HepG2 (cell line): ENCODE measurements around the gene XPC. TPM values are rescaled to one million over a fixed set of nuclear protein-coding genes. Genes with fewer than 3 reads are reported as not detected.

Source experiments
- CTCF ChIP-seq: sonication (generic); formaldehyde crosslinking; IDR thresholded peaks from 2 replicates; pipeline ENCODE4 v1.5.0; 2020; ENCODE audit warnings: mild to moderate bottlenecking, missing genetic modification reagents, moderate library complexity
- GABPB1 ChIP-seq: IDR thresholded peaks from 2 replicates; pipeline ENCODE4 v1.6.1; 2016; ENCODE audit warnings: mild to moderate bottlenecking, missing genetic modification reagents, moderate library complexity, missing compliant biosample characterization
- KDM3A ChIP-seq: IDR thresholded peaks from 2 replicates; pipeline ENCODE4 v1.6.1; 2018; ENCODE audit warnings: low read depth, missing compliant biosample characterization
- KIAA2018 ChIP-seq: sonication (generic); formaldehyde crosslinking; IDR thresholded peaks from 2 replicates; pipeline ENCODE4 v1.5.0; 2020; ENCODE audit warnings: mild to moderate bottlenecking, missing genetic modification reagents, borderline replicate concordance
- NRL ChIP-seq: sonication (generic); formaldehyde crosslinking; IDR thresholded peaks from 2 replicates; pipeline ENCODE4 v1.5.0; 2020; ENCODE audit warnings: missing genetic modification reagents, mild to moderate bottlenecking, moderate library complexity, borderline replicate concordance
- RARA ChIP-seq: IDR thresholded peaks from 2 replicates; pipeline ENCODE4 v1.6.1; 2016; ENCODE audit warnings: missing genetic modification reagents, missing compliant biosample characterization
- SMC3 ChIP-seq: IDR thresholded peaks from 2 replicates; pipeline ENCODE4 v1.6.1; 2011; ENCODE audit warnings: low read length, improper control_type of control experiment
- TOPORS ChIP-seq: sonication (generic); formaldehyde crosslinking; IDR thresholded peaks from 2 replicates; pipeline ENCODE4 v1.8.0; 2023; ENCODE audit warnings: mild to moderate bottlenecking, missing genetic modification reagents
- ZFX ChIP-seq: sonication (generic); formaldehyde crosslinking; IDR thresholded peaks from 2 replicates; pipeline ENCODE4 v1.4.0; 2020; ENCODE audit warnings: mild to moderate bottlenecking, low read depth, missing genetic modification reagents, moderate library complexity
- ZNF124 ChIP-seq: sonication (generic); formaldehyde crosslinking; IDR thresholded peaks from 2 replicates; pipeline ENCODE4 v1.4.0; 2020; ENCODE audit warnings: missing genetic modification reagents
- ZNF674 ChIP-seq: sonication (generic); formaldehyde crosslinking; IDR thresholded peaks from 2 replicates; pipeline ENCODE4 v1.5.0; 2020; ENCODE audit warnings: low read depth, mild to moderate bottlenecking, missing genetic modification reagents
- ZZZ3 ChIP-seq: sonication (generic); formaldehyde crosslinking; IDR thresholded peaks from 2 replicates; pipeline ENCODE4 v1.4.0; 2020; ENCODE audit warnings: missing genetic modification reagents, mild to moderate bottlenecking, borderline replicate concordance
- polyA plus RNA-seq, 8 experiments: library from polyadenylated mRNA; depleted of rRNA in 3 of 8; stranded (reverse) in 7 of 8; unstranded in 1 of 8; fragments of >200 nt; fragmentation: Illumina TruSeq in 4 of 8; extraction: Trizol in 4 of 8; gene quantifications; 2 replicates each; pipeline versions ENCODE4 v1.2.1 to v1.2.3, GENCODE V29; 2011 to 2016; ENCODE audit warnings: low read depth in 4 of 8, missing spikeins in 1 of 8, mixed read lengths in 1 of 8; ENCODE audit not compliant: insufficient read depth in 1 of 8
- total RNA-seq, 5 experiments: library from RNA; depleted of rRNA; stranded (reverse); fragments of >200 nt; fragmentation: Illumina TruSeq; extraction: Trizol; gene quantifications; 2 replicates each; pipeline ENCODE4 v1.2.3, GENCODE V29; 2016; ENCODE audit warnings: low read depth in 1 of 5
- TF ChIP-seq, protein P1 (sequence below): IDR thresholded peaks from 2 replicates; pipeline ENCODE4 v1.6.1; 2016; ENCODE audit warnings: control low read depth

XPC gene
- total and polyA plus RNA-seq, 2 of the 13 experiments (the other 11 are each of a cell fraction or from before 2014, with no cell fraction given) = 9.4 to 24.1 TPM

- TF ChIP-seq KIAA2018 (CRISPR knock-in tag) = no peak
- TF ChIP-seq ZNF124 (CRISPR knock-in tag) = no peak
- TF ChIP-seq ZZZ3 (CRISPR knock-in tag) = no peak
- TF ChIP-seq SMC3 = peak; percentile 55
- TF ChIP-seq ZFX (CRISPR knock-in tag) = peak; percentile 50
- TF ChIP-seq, protein P1, sequence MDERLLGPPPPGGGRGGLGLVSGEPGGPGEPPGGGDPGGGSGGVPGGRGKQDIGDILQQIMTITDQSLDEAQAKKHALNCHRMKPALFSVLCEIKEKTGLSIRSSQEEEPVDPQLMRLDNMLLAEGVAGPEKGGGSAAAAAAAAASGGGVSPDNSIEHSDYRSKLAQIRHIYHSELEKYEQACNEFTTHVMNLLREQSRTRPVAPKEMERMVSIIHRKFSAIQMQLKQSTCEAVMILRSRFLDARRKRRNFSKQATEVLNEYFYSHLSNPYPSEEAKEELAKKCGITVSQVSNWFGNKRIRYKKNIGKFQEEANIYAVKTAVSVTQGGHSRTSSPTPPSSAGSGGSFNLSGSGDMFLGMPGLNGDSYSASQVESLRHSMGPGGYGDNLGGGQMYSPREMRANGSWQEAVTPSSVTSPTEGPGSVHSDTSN (CRISPR knock-in tag) = peak; percentile 72
- TF ChIP-seq NRL (CRISPR knock-in tag) = no peak
- TF ChIP-seq KDM3A (CRISPR knock-in tag) = no peak
- no peak for TF ChIP-seq TOPORS (CRISPR knock-in tag)
- no peak for TF ChIP-seq ZNF674 (CRISPR knock-in tag)
- no peak for TF ChIP-seq GABPB1
- TF ChIP-seq CTCF (CRISPR knock-in tag) = peak; percentile 66
- TF ChIP-seq RARA (CRISPR knock-in tag) = no peak
- TF ChIP-seq, all 625 proteins: peak for 8
Observed at GRCh38 chr3:14206548-14207177, 28.3 kb upstream of the XPC start (continued).
